Measurements from ENCODE around the gene TNIK. TPM values are rescaled to one million over a fixed set of nuclear protein-coding genes. Genes with fewer than 3 reads are reported as not detected.

TNIK gene
- total and polyA plus RNA-seq, 2 experiments from 2014 or later = 14.6 to 34.3 TPM

GRCh38 chr3:171200750-171201088 lies 259.5 kb downstream of the TNIK start:
- Mint-ChIP-seq H3K9me3 (no peaks in the 10 kb centered on the region; the same call in 2 of the 3 replicates), H3K27me3 (ENCODE audit: insufficient read depth, low read depth, poor library complexity) (peaks cover 5% of the 10 kb centered on the region), H3K4me1 (peaks cover 20% of the 10 kb centered on the region), H3K36me3 (ENCODE audit: low read depth) (peaks cover 8% of the 10 kb centered on the region), H3K4me3 (no peak overlapping the region), H3K27ac (no peak overlapping the region)
- Histone ChIP-seq H3K27me3 (ENCODE audit: insufficient read depth) (no peaks in the 10 kb centered on the region), H4K20me1 (replicated peaks; ENCODE audit: insufficient read depth) (no peaks in the 10 kb centered on the region), H3K27ac (ENCODE audit: low read depth) (no peak overlapping the region), H3K4me2 (no peak overlapping the region), H3K4me1 (ENCODE audit: insufficient read depth) (peaks cover 14% of the 10 kb centered on the region; the same call in 1 of the 2 replicates), H3K9me2 (ENCODE audit: insufficient read depth) (no peaks in the 10 kb centered on the region), H3K79me2 (replicated peaks; ENCODE audit: insufficient read depth) (no peaks in the 10 kb centered on the region; the same call in 1 of the 2 replicates), H2AFZ (no peak overlapping the region), H3K36me3 (ENCODE audit: insufficient read depth) (no peaks in the 10 kb centered on the region), H3F3A (replicated peaks; ENCODE audit: low read depth) (no peaks in the 10 kb centered on the region), H3K4me3 (no peak overlapping the region)
- TF ChIP-seq ZNF462 (CRISPR knock-in tag; IDR thresholded peaks at IDR 0.05) (no peak), CTCF (conservative IDR thresholded peaks at IDR 0.05; ENCODE audit: low read depth in 2 of 2) (no peak), ETS1 (IDR thresholded peaks at IDR 0.05) (no peak), REST (IDR thresholded peaks at IDR 0.05; ENCODE audit: unreplicated experiment) (no peak)
- ATAC-seq = no peak
- DNase-seq (ENCODE audit: low spot score) = no peak
